ENCODE measurements around the gene GRIK2.

DNA sequence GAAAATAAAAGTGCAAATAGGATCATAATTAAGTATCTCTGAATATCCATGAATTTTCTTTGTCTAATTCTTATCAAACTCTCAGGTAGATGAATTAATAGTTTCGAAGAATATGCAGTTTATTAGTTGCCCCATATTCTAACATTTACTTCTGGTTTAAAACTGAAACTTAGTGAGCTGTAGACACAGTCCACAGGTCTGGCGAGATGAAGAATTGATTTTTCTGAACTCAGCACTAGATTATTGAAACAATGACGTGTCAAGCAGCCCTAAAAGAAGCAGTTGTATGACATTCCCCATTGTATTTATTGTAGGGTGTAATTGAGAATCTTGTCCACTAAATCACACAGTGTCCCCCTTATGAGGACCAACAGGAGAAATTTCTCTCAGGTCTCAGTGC is 407.1 kb downstream of the GRIK2 start:
- TF ChIP-seq, protein P1, sequence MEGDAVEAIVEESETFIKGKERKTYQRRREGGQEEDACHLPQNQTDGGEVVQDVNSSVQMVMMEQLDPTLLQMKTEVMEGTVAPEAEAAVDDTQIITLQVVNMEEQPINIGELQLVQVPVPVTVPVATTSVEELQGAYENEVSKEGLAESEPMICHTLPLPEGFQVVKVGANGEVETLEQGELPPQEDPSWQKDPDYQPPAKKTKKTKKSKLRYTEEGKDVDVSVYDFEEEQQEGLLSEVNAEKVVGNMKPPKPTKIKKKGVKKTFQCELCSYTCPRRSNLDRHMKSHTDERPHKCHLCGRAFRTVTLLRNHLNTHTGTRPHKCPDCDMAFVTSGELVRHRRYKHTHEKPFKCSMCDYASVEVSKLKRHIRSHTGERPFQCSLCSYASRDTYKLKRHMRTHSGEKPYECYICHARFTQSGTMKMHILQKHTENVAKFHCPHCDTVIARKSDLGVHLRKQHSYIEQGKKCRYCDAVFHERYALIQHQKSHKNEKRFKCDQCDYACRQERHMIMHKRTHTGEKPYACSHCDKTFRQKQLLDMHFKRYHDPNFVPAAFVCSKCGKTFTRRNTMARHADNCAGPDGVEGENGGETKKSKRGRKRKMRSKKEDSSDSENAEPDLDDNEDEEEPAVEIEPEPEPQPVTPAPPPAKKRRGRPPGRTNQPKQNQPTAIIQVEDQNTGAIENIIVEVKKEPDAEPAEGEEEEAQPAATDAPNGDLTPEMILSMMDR (conservative IDR thresholded peaks at IDR 0.05; ENCODE audit: low read depth, low read length): no peak
- no peak for TF ChIP-seq EZH2 (IDR thresholded peaks at IDR 0.05; ENCODE audit: low read length, unreplicated experiment)
